ENCODE measurements around the gene SOD2. TPM values are rescaled to one million over a fixed set of nuclear protein-coding genes. Genes with fewer than 3 reads are reported as not detected.
"Not testable (repeated sequence)": the region's sequence is repeated elsewhere in the genome, so short reads cannot be mapped to it uniquely, and the experiment has no call there.

SOD2 gene
- polyA plus RNA-seq, 1 of the 3 experiments (the other 2 are of a cell fraction) = 26.8 TPM

GRCh38 chr6:159676890-159677505 is 16.0 kb downstream of the SOD2 start (continued):
- TF ChIP-seq USF2 (IDR thresholded peaks at IDR 0.05; ENCODE audit: borderline replicate concordance, low read depth, low read length) (no peak), PBX3 (IDR thresholded peaks at IDR 0.05) (no peak), TAF1 (IDR thresholded peaks at IDR 0.05; ENCODE audit: borderline replicate concordance, low read depth, low read length) (no peak)

- CTCF ChIA-PET; H4K20me1 ChIP-seq (ENCODE audit: insufficient read depth); H3K36me3 ChIP-seq (replicated peaks in 1 of 2; ENCODE audit: control insufficient read depth in 1 of 2, insufficient read depth in 2 of 2, low read length in 1 of 2); H3K79me2 ChIP-seq (ENCODE audit: insufficient read depth); H2AFZ ChIP-seq (ENCODE audit: low read depth); H3K9me3 ChIP-seq; H3K4me2 ChIP-seq; POLR2A ChIA-PET; H3K9me2 ChIP-seq; H3F3A ChIP-seq (replicated peaks; ENCODE audit: insufficient read depth); H3K27ac ChIP-seq (ENCODE audit: low read depth in 2 of 2, low read length in 1 of 2); H3K4me1 ChIP-seq (ENCODE audit: control insufficient read depth in 1 of 2, insufficient read depth in 2 of 2, low read depth in 1 of 2, low read length in 1 of 2); H3K9ac ChIP-seq; H3K4me3 ChIP-seq (ENCODE audit: low read depth in 2 of 2, low read length in 1 of 2); DNase-seq; H3K27me3 ChIP-seq (ENCODE audit: insufficient read depth): not testable (repeated sequence)
- WGBS (ENCODE audit: low lambda C conversion rate) = 79% methylated on average over 4 of the region's 4 CpGs
These were observed 16.8 kb downstream of the SOD2 start for GRCh38 chr6:159676236-159676635.

GRCh38 chr6:159665868-159666635 is 27.0 kb downstream of the SOD2 start:
- Histone ChIP-seq H3F3A (replicated peaks; ENCODE audit: insufficient read depth) (no peaks in the 10 kb centered on the region), H3K9me3 (no peaks in the 10 kb centered on the region), H3K9me2 (no peaks in the 10 kb centered on the region), H3K4me2 (no peak overlapping the region), H3K36me3 (replicated peaks in 1 of 2; ENCODE audit: control insufficient read depth in 1 of 2, insufficient read depth in 2 of 2, low read length in 1 of 2) (no peaks in the 10 kb centered on the region), H3K9ac (no peak overlapping the region), H3K27ac (ENCODE audit: low read depth in 2 of 2, low read length in 1 of 2) (no peak overlapping the region), H3K79me2 (ENCODE audit: insufficient read depth) (no peaks in the 10 kb centered on the region), H2AFZ (ENCODE audit: low read depth) (no peak overlapping the region), H3K27me3 (ENCODE audit: insufficient read depth) (no peaks in the 10 kb centered on the region), H3K4me3 (ENCODE audit: low read depth in 2 of 2, low read length in 1 of 2) (no peak overlapping the region), H4K20me1 (ENCODE audit: insufficient read depth) (no peaks in the 10 kb centered on the region), H3K4me1 (ENCODE audit: control insufficient read depth in 1 of 2, insufficient read depth in 2 of 2, low read depth in 1 of 2, low read length in 1 of 2) (no peaks in the 10 kb centered on the region)
- 69% methylated on average over 4 of the region's 7 CpGs for WGBS (ENCODE audit: low lambda C conversion rate)
- ChIA-PET POLR2A (no interaction called here), CTCF (interaction anchor here (0.7 to 0.9 kb wide), 2 partner anchors 32 to 411 kb away, joined by 3 read pairs; no protein-coding TSS in a partner anchor)
- TF ChIP-seq YY1 (IDR thresholded peaks at IDR 0.05; ENCODE audit: low read depth) (no peak), USF2 (IDR thresholded peaks at IDR 0.05; ENCODE audit: borderline replicate concordance, low read depth, low read length) (no peak), CHD2 (IDR thresholded peaks at IDR 0.05; ENCODE audit: low read length, partially characterized antibody) (no peak), EP300 (IDR thresholded peaks at IDR 0.05; ENCODE audit: borderline replicate concordance in 1 of 2, low read depth in 1 of 2, low read length in 1 of 2) (no peak), TCF12 (IDR thresholded peaks at IDR 0.05) (no peak), RFX5 (IDR thresholded peaks at IDR 0.05; ENCODE audit: low read length) (no peak), NFIC (IDR thresholded peaks at IDR 0.05; ENCODE audit: borderline replicate concordance) (no peak), RXRA (IDR thresholded peaks at IDR 0.05; ENCODE audit: borderline replicate concordance, low read depth) (no peak)
- DNase-seq = no peak

- 94% methylated on average over 1 of the region's 1 CpG for WGBS (ENCODE audit: low lambda C conversion rate)
- POLR2A ChIA-PET; H3K9me3 ChIP-seq; H3F3A ChIP-seq (replicated peaks; ENCODE audit: insufficient read depth); H3K4me3 ChIP-seq (ENCODE audit: low read depth in 2 of 2, low read length in 1 of 2); H3K27ac ChIP-seq (ENCODE audit: low read depth in 2 of 2, low read length in 1 of 2); H3K79me2 ChIP-seq (ENCODE audit: insufficient read depth); H3K27me3 ChIP-seq (ENCODE audit: insufficient read depth); DNase-seq; H3K36me3 ChIP-seq (replicated peaks in 1 of 2; ENCODE audit: control insufficient read depth in 1 of 2, insufficient read depth in 2 of 2, low read length in 1 of 2); H3K9ac ChIP-seq; H2AFZ ChIP-seq (ENCODE audit: low read depth); H3K4me2 ChIP-seq; H3K4me1 ChIP-seq (ENCODE audit: control insufficient read depth in 1 of 2, insufficient read depth in 2 of 2, low read depth in 1 of 2, low read length in 1 of 2); H3K9me2 ChIP-seq; H4K20me1 ChIP-seq (ENCODE audit: insufficient read depth): not testable (repeated sequence)
- CTCF ChIA-PET = interaction anchor here (1.9 kb wide), 1 partner anchor 8 kb away, joined by 15 read pairs; no protein-coding TSS in a partner anchor
These were observed 29.6 kb downstream of the SOD2 start for GRCh38 chr6:159663368-159663889.

- H3K36me3 ChIP-seq (replicated peaks in 1 of 2; ENCODE audit: control insufficient read depth in 1 of 2, insufficient read depth in 2 of 2, low read length in 1 of 2); H3K4me2 ChIP-seq; H2AFZ ChIP-seq (ENCODE audit: low read depth); DNase-seq; H4K20me1 ChIP-seq (ENCODE audit: insufficient read depth); H3K27ac ChIP-seq (ENCODE audit: low read depth in 2 of 2, low read length in 1 of 2); H3K4me1 ChIP-seq (ENCODE audit: control insufficient read depth in 1 of 2, insufficient read depth in 2 of 2, low read depth in 1 of 2, low read length in 1 of 2); H3K79me2 ChIP-seq (ENCODE audit: insufficient read depth); H3K9ac ChIP-seq; H3K9me2 ChIP-seq; POLR2A ChIA-PET; H3K9me3 ChIP-seq; H3K27me3 ChIP-seq (ENCODE audit: insufficient read depth); H3K4me3 ChIP-seq (ENCODE audit: low read depth in 2 of 2, low read length in 1 of 2); H3F3A ChIP-seq (replicated peaks; ENCODE audit: insufficient read depth): not testable (repeated sequence)
- CTCF ChIA-PET = interaction anchor here (0.9 kb wide), 1 partner anchor 488 kb away, joined by 3 read pairs; no protein-coding TSS in a partner anchor
- 80% methylated on average over 1 of the region's 1 CpG for WGBS (ENCODE audit: low lambda C conversion rate)
These were observed 31.1 kb downstream of the SOD2 start for GRCh38 chr6:159661977-159662376.
